Adrenal gland (tissue), 12 donors: ENCODE measurements around the gene XKR7. TPM values are rescaled to one million over a fixed set of nuclear protein-coding genes. Genes with fewer than 3 reads are reported as not detected.

ENCODE experiments used
- DNase-seq, 7 donors: peaks; one replicate each; pipeline ENCODE4 v3.0.0-alpha.2; 2019 to 2020
- H3K27ac ChIP-seq, 5 donors: fragments of 200-600 bp; sonication (generic) in 4 of 5; 1 replicate in 3 of 5; 2 replicates in 2 of 5; pipeline versions ENCODE4 v1.5.1 to v1.8.0; 2016 to 2020; ENCODE audit warnings: mild to moderate bottlenecking in 1 of 5
- H3K27me3 ChIP-seq: fragments of 200-600 bp; 2 replicates; pipeline ENCODE4 v1.8.0; 2021
- H3K36me3 ChIP-seq, 2 donors: fragments of 200-600 bp; replicated peaks in 1 of 2; 1 replicate in 1 of 2; 2 replicates in 1 of 2; pipeline versions ENCODE4 v1.5.1 to v1.8.0; 2018 to 2022
- H3K4me1 ChIP-seq, 2 donors: fragments of 200-600 bp; replicated peaks in 1 of 2; 1 replicate in 1 of 2; 2 replicates in 1 of 2; pipeline versions ENCODE4 v1.5.1 to v1.8.0; 2018 to 2021
- H3K4me3 ChIP-seq, 4 donors: fragments of 200-600 bp; sonication (generic) in 3 of 4; one replicate each; pipeline ENCODE4 v1.5.1; 2016 to 2018
- H3K9me3 ChIP-seq, 3 donors: fragments of 200-600 bp; sonication (generic) in 1 of 3; replicated peaks in 1 of 3; 1 replicate in 2 of 3; 2 replicates in 1 of 3; pipeline versions ENCODE4 v1.5.1 to v1.8.0; 2016 to 2021
- CTCF ChIP-seq, 6 experiments: fragments of 450-650 bp in 4 of 6; fragments of 200-600 bp in 2 of 6; sonication (generic) in 1 of 6; IDR thresholded peaks; 1 replicate in 5 of 6; 2 replicates in 1 of 6; pipeline versions ENCODE4 v1.5.1 to v1.8.0; 2016 to 2021; ENCODE audit warnings: antibody characterized with exemption in 6 of 6, mild to moderate bottlenecking in 2 of 6, moderate library complexity in 1 of 6
- POLR2A ChIP-seq, 2 donors: fragments of 450-650 bp; IDR thresholded peaks; one replicate each; pipeline ENCODE4 v1.6.1; 2017; ENCODE audit warnings: antibody characterized with exemption in 2 of 2, mild to moderate bottlenecking in 2 of 2, moderate library complexity in 1 of 2
- WGBS, 4 donors: extraction: QIAGEN DNeasy Blood & Tissue Kit in 2 of 4; methylation state at CpG; one replicate each; pipeline versions ENCODE4 v1.1.5 to v1.1.7; 2013 to 2017; 5-methylcytosine and 5-hydroxymethylcytosine counted together
- intact Hi-C, 2 donors: fragments of 100-400 bp; cut with DNase I; formaldehyde crosslinking; loops; one replicate each; pipeline versions ENCODE4 v1.14.1 to v1.15.0; 2022 to 2023
- polyA plus RNA-seq, 3 donors: library from polyadenylated mRNA; stranded (reverse); fragments of 200-250 nt in 2 of 3; fragments of 350-450 nt in 1 of 3; fragmentation: Illumina TruSeq in 1 of 3; extraction: RNeasy Lipid Tissue Mini Kit (QIAGEN cat#74804) in 1 of 3; gene quantifications; one replicate each; pipeline ENCODE4 v1.2.3, GENCODE V29; 2013 to 2014
- total RNA-seq, 9 donors: library from RNA; depleted of rRNA in 4 of 9; stranded (reverse); fragments of >200 nt in 4 of 9; fragments of 120-200 nt in 1 of 9; fragmentation: NEBNext Ultra II Directional in 1 of 9; extraction: Animal tissue kit (Norgen Biotek cat#: 25700) in 1 of 9; gene quantifications; one replicate each; pipeline versions ENCODE4 v1.1.0 to v1.2.4, GENCODE V29; 2013 to 2023
- donor health status: healthy with polysubstance abuse.
- donor health status: Bipolar disorder and iron deficiency.
- donor health status: DM: yes; HTN: yes; CAD: no.
- donor health status: DM: no; HTN: no; CAD: no.
- donor health status: DM: no; HTN: no; CAD: no.
- donor health status: DM: yes; HTN: yes; CAD: no.

Gene XKR7
- total and polyA plus RNA-seq, 12 donors, result 0.04 to 0.56 (median 0.30) TPM; not detected in 4

GRCh38 chr20:31945785-31946184 lies 22.2 kb upstream of the XKR7 start:
- TF ChIP-seq CTCF (IDR thresholded peaks at IDR 0.05) (no peak), POLR2A (IDR thresholded peaks at IDR 0.05) (no peak)
- H3K36me3 ChIP-seq, result peaks cover 0 to 48% of the 10 kb centered on the region in 2 donors
- no peaks in the 10 kb centered on the region for H3K27me3 ChIP-seq
- no peak for DNase-seq
- intact Hi-C loops, result no loop called here
- no peak overlapping the region for H3K4me3 ChIP-seq
- H3K27ac ChIP-seq, result no peak overlapping the region
- peaks cover 9 to 12% of the 10 kb centered on the region in 2 donors for H3K4me1 ChIP-seq
- H3K9me3 ChIP-seq, result no peaks in the 10 kb centered on the region
- 66 to 77% (median 69%) methylated on average over 3 to 6 of the region's 6 CpGs for WGBS, 4 donors

GRCh38 chr20:31948008-31948407 lies 19.9 kb upstream of the XKR7 start:
- intact Hi-C loops, result no loop called here
- peaks cover 0 to 48% of the 10 kb centered on the region in 2 donors for H3K36me3 ChIP-seq
- TF ChIP-seq CTCF (IDR thresholded peaks at IDR 0.05), result no peak
- no peak for TF ChIP-seq POLR2A (IDR thresholded peaks at IDR 0.05)
- no peaks in the 10 kb centered on the region for H3K9me3 ChIP-seq
- no peaks in the 10 kb centered on the region for H3K27me3 ChIP-seq
- peaks cover 14 to 17% of the 10 kb centered on the region in 2 donors for H3K4me1 ChIP-seq
- no peak overlapping the region for H3K4me3 ChIP-seq
- no peak overlapping the region for H3K27ac ChIP-seq
- 98 to 100% (median 100%) methylated on average over 2 of the region's 2 CpGs for WGBS, 4 donors
- peak in 1 of 7 donors; percentile 2 for DNase-seq

GRCh38 chr20:31949877-31950646 lies 17.9 kb upstream of the XKR7 start:
- peaks cover 8 to 10% of the 10 kb centered on the region in 2 donors for H3K4me1 ChIP-seq

GRCh38 chr20:31951203-31951529 lies 16.8 kb upstream of the XKR7 start:
- Histone ChIP-seq H3K9me3 (no peaks in the 10 kb centered on the region), H3K36me3 (peaks cover 0 to 31% of the 10 kb centered on the region in 2 donors), H3K4me1 (peaks cover 8 to 10% of the 10 kb centered on the region in 2 donors), H3K27ac (peak overlapping the region in 2 of 5 donors; percentile 59 to 84), H3K4me3 (peak overlapping the region; percentile 72 to 96 (median 75)), H3K27me3 (no peaks in the 10 kb centered on the region)
- no peak for DNase-seq
- intact Hi-C loops, result loop anchor here (5.0 kb wide), 1 partner anchor 99 kb away; no protein-coding TSS in a partner anchor
- 2 to 8% (median 5%) methylated on average over 6 of the region's 6 CpGs for WGBS, 4 donors
- no peak for TF ChIP-seq POLR2A (IDR thresholded peaks at IDR 0.05)

More at GRCh38 chr20:31949877-31950646, 17.9 kb upstream of the XKR7 start:
- intact Hi-C loops, result loop anchor here (5.0 kb wide), 1 partner anchor 98 kb away; no protein-coding TSS in a partner anchor
- H3K9me3 ChIP-seq, result no peaks in the 10 kb centered on the region
- 70 to 75% (median 73%) methylated on average over 7 to 9 of the region's 9 CpGs for WGBS, 4 donors
- DNase-seq, result no peak
- H3K4me3 ChIP-seq, result no peak overlapping the region
- no peaks in the 10 kb centered on the region for H3K27me3 ChIP-seq
- TF ChIP-seq POLR2A (IDR thresholded peaks at IDR 0.05) (no peak), CTCF (IDR thresholded peaks at IDR 0.05) (no peak)
- H3K27ac ChIP-seq, result no peak overlapping the region
- H3K36me3 ChIP-seq, result peaks cover 0 to 42% of the 10 kb centered on the region in 2 donors
